ENCODE measurements around the gene NID1. TPM values are rescaled to one million over a fixed set of nuclear protein-coding genes. Genes with fewer than 3 reads are reported as not detected.
A peak's percentile ranks its signal among the peaks of the same experiment; 100 is the strongest.
"Not testable (repeated sequence)": the region's sequence is repeated elsewhere in the genome, so short reads cannot be mapped to it uniquely, and the experiment has no call there.

NID1 gene
- total RNA-seq, 2 donors from 2014 or later, result 0.12 to 0.29 TPM

- DNase-seq, result no peak
- ATAC-seq (replicated peaks in 1 of 2), result no peak
Observed at GRCh38 chr1:235990330-235990795, 74.5 kb downstream of the NID1 start.

DNA sequence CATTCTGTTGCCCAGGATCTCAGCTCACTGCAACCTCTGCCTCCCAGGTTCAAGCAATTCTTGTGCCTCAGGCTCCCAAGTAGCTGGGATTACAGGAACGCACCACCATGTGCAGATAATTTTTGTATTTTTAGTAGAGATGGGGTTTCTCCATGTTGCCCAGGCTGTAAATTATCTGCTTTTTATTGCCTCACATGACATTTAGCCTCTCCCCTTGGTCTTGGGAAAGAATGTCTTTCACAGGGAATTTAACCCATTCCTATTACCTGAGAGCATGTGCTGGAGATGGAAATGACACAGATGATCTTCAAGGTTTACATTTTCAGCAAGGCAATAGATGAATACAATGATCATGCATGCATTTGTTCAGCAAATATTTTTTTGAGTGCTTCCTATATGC lies 75.8 kb downstream of the NID1 start:
- Mint-ChIP-seq H3K36me3 (ENCODE audit: insufficient read depth in 2 of 2) (peaks cover 8% of the 10 kb centered on the region in 2 donors), H3K4me3 (no peak overlapping the region), H3K4me1 (ENCODE audit: low read depth) (no peaks in the 10 kb centered on the region), H3K27ac (no peak overlapping the region), H3K27me3 (ENCODE audit: low read depth) (peaks cover 12% of the 10 kb centered on the region), H3K9me3 (peaks cover 3 to 5% of the 10 kb centered on the region in 2 donors)
- ATAC-seq (replicated peaks in 1 of 2) (no peak), DNase-seq (no peak)

More at GRCh38 chr1:235990330-235990795, 74.5 kb downstream of the NID1 start:
- H3K27me3 Mint-ChIP-seq (ENCODE audit: low read depth), result peaks cover 12% of the 10 kb centered on the region
- peaks cover 8% of the 10 kb centered on the region in 2 donors for H3K36me3 Mint-ChIP-seq (ENCODE audit: insufficient read depth in 2 of 2)
- H3K4me3 Mint-ChIP-seq, result no peak overlapping the region
- H3K9me3 Mint-ChIP-seq, result peaks cover 3 to 5% of the 10 kb centered on the region in 2 donors
- no peak overlapping the region for H3K27ac Mint-ChIP-seq
- H3K4me1 Mint-ChIP-seq (ENCODE audit: low read depth), result no peaks in the 10 kb centered on the region

GRCh38 chr1:235986869-235987268 lies 78.0 kb downstream of the NID1 start:
- H3K27me3 Mint-ChIP-seq (ENCODE audit: low read depth), result peaks cover 12% of the 10 kb centered on the region
- peaks cover 8% of the 10 kb centered on the region in 2 donors for H3K36me3 Mint-ChIP-seq (ENCODE audit: insufficient read depth in 2 of 2)
- DNase-seq (no peak), ATAC-seq (replicated peaks in 1 of 2) (no peak)
- H3K27ac Mint-ChIP-seq, result no peak overlapping the region
- H3K4me3 Mint-ChIP-seq, result no peak overlapping the region
- H3K4me1 Mint-ChIP-seq (ENCODE audit: low read depth), result no peaks in the 10 kb centered on the region
- H3K9me3 Mint-ChIP-seq, result peaks cover 3 to 5% of the 10 kb centered on the region in 2 donors

DNA sequence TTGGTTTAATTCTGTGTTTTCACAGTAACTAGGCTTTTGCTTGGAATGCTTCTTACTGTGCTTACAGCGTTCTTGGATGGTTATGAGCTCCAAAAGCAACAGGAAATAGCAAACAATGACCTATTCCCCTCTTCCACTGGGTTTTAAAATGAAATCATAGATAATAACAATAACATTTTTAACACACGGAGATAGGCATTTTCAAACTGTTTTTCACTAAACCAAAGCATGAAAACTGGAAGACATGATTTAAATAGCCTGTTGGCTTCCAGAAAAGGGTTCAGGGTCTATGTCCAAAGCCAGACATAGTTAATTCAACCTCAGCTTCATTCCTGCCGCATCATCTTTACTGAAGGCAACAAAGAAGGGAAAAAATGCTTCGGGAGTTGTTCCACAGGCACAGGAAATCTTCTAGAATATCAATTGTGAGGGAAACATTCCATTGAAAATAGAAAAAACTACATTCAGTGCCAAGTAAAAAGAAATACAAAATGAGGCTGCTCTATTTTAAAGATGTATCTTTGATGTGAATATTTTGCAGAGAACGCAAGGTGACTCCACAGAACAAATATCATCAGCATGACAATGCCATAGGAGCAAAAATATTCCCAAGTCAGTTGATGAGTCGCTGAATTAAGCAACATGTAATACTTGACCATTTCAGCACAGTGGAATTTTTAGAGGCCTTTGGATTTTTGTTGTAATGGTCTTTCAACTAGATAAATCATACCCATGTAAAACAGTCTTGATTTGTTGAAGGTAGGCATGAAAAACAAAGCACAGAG lies 80.7 kb downstream of the NID1 start:
- Mint-ChIP-seq H3K4me1 (ENCODE audit: low read depth) (no peaks in the 10 kb centered on the region), H3K9me3 (peaks cover 2 to 3% of the 10 kb centered on the region in 2 donors), H3K27me3 (ENCODE audit: low read depth) (peaks cover 12% of the 10 kb centered on the region), H3K27ac (no peak overlapping the region), H3K36me3 (ENCODE audit: insufficient read depth in 2 of 2) (peaks cover 3 to 4% of the 10 kb centered on the region in 2 donors), H3K4me3 (no peak overlapping the region)
- ATAC-seq (replicated peaks in 1 of 2) (no peak), DNase-seq (no peak)

DNA sequence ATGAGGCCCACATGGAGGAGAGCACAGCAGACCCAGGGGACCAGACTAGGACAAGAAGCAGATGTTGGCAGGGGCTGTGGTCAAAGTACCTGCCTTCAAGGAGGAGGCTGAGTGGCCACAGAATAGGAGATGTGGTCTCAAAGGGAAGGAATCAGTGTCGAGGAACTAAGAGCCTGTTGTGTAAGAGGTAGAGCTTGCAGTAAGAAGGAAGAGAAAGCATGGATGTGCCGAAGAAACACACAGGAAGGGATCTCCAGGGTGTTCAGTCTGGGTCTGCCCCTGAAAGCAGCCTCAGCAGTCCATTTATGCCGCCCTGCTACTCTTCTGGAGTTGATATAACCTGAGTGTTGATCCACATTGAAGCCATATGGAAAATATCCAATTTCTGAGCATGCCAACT lies 83.9 kb downstream of the NID1 start:
- peaks cover 9% of the 10 kb centered on the region for H3K27me3 Mint-ChIP-seq (ENCODE audit: low read depth)
- H3K4me3 Mint-ChIP-seq, result no peak overlapping the region
- H3K9me3 Mint-ChIP-seq, result no peaks in the 10 kb centered on the region
- no peaks in the 10 kb centered on the region for H3K4me1 Mint-ChIP-seq (ENCODE audit: low read depth)
- no peaks in the 10 kb centered on the region for H3K36me3 Mint-ChIP-seq (ENCODE audit: insufficient read depth in 2 of 2)
- H3K27ac Mint-ChIP-seq, result no peak overlapping the region
- DNase-seq, result no peak
- no peak for ATAC-seq (replicated peaks in 1 of 2)

- Mint-ChIP-seq H3K27me3 (ENCODE audit: low read depth) (peaks cover 9% of the 10 kb centered on the region), H3K9me3 (no peaks in the 10 kb centered on the region), H3K4me1 (ENCODE audit: low read depth) (no peaks in the 10 kb centered on the region), H3K27ac (no peak overlapping the region), H3K4me3 (no peak overlapping the region), H3K36me3 (ENCODE audit: insufficient read depth in 2 of 2) (no peaks in the 10 kb centered on the region)
- DNase-seq, result no peak
- no peak for ATAC-seq (replicated peaks in 1 of 2)
Observed at GRCh38 chr1:235979716-235980333, 85.1 kb downstream of the NID1 start.

DNA sequence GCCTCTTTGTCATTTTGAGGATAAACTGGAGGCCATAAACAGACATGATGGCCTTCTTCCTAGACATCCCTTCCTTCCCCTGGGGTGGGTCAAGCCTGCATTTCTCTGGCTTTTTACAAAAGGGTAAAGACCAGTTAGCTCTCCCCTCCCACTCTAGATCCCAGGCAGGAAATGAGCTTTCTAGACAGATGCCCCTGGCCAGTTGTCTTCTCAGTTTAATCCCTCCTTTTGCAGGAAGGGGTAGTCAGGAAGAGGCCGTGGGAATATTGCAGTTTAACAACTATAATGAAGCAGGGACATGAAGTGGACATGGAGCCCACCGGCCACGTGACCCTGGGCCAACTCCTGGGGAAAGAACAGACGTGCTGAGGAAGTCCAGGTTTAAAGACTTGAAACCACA lies 85.7 kb downstream of the NID1 start:
- Mint-ChIP-seq H3K27me3 (ENCODE audit: low read depth) (peaks cover 9% of the 10 kb centered on the region), H3K4me3 (no peak overlapping the region)

GRCh38 chr1:235976490-235976889 lies 88.4 kb downstream of the NID1 start:
- H3K27ac Mint-ChIP-seq, result no peak overlapping the region

More for the DNA sequence above, 85.7 kb downstream of the NID1 start:
- DNase-seq (no peak), ATAC-seq (replicated peaks in 1 of 2) (no peak)
- H3K27ac Mint-ChIP-seq, result no peak overlapping the region
- H3K4me1 Mint-ChIP-seq (ENCODE audit: low read depth), result no peaks in the 10 kb centered on the region
- H3K9me3 Mint-ChIP-seq, result no peaks in the 10 kb centered on the region
- no peaks in the 10 kb centered on the region for H3K36me3 Mint-ChIP-seq (ENCODE audit: insufficient read depth in 2 of 2)

GRCh38 chr1:235974616-235975015 lies 90.3 kb downstream of the NID1 start:
- no peaks in the 10 kb centered on the region for H3K9me3 Mint-ChIP-seq
- H3K36me3 Mint-ChIP-seq (ENCODE audit: insufficient read depth in 2 of 2), result no peaks in the 10 kb centered on the region
- no peak overlapping the region for H3K4me3 Mint-ChIP-seq
- H3K27ac Mint-ChIP-seq, result no peak overlapping the region
- ATAC-seq (replicated peaks in 1 of 2) (no peak), DNase-seq (no peak)
- H3K27me3 Mint-ChIP-seq (ENCODE audit: low read depth), result peaks cover 15% of the 10 kb centered on the region
- peaks cover 16% of the 10 kb centered on the region for H3K4me1 Mint-ChIP-seq (ENCODE audit: low read depth)

More at GRCh38 chr1:235976490-235976889, 88.4 kb downstream of the NID1 start:
- DNase-seq (no peak), ATAC-seq (replicated peaks in 1 of 2) (no peak)
- Mint-ChIP-seq H3K4me1 (ENCODE audit: low read depth) (peaks cover 12% of the 10 kb centered on the region), H3K9me3 (no peaks in the 10 kb centered on the region), H3K36me3 (ENCODE audit: insufficient read depth in 2 of 2) (no peaks in the 10 kb centered on the region), H3K4me3 (no peak overlapping the region), H3K27me3 (ENCODE audit: low read depth) (peaks cover 15% of the 10 kb centered on the region)

GRCh38 chr1:235972691-235973090 lies 92.2 kb downstream of the NID1 start:
- peaks cover 16% of the 10 kb centered on the region for H3K4me1 Mint-ChIP-seq (ENCODE audit: low read depth)
- H3K9me3 Mint-ChIP-seq; DNase-seq; H3K36me3 Mint-ChIP-seq (ENCODE audit: insufficient read depth in 2 of 2); ATAC-seq (replicated peaks in 1 of 2): not testable (repeated sequence)
- peak overlapping the region; percentile 64 for H3K27ac Mint-ChIP-seq
- peaks cover 15% of the 10 kb centered on the region for H3K27me3 Mint-ChIP-seq (ENCODE audit: low read depth)
- peak overlapping the region; percentile 72 to 73 for H3K4me3 Mint-ChIP-seq

GRCh38 chr1:235972311-235972689 lies 92.6 kb downstream of the NID1 start:
- no peaks in the 10 kb centered on the region for H3K36me3 Mint-ChIP-seq (ENCODE audit: insufficient read depth in 2 of 2)
- H3K9me3 Mint-ChIP-seq, result no peaks in the 10 kb centered on the region
- DNase-seq (no peak), ATAC-seq (replicated peaks in 1 of 2) (peak; percentile 8)
- H3K27ac Mint-ChIP-seq, result peak overlapping the region; percentile 64
- peaks cover 16% of the 10 kb centered on the region for H3K4me1 Mint-ChIP-seq (ENCODE audit: low read depth)
- H3K4me3 Mint-ChIP-seq, result peak overlapping the region; percentile 72 to 73
- peaks cover 15% of the 10 kb centered on the region for H3K27me3 Mint-ChIP-seq (ENCODE audit: low read depth)

DNA sequence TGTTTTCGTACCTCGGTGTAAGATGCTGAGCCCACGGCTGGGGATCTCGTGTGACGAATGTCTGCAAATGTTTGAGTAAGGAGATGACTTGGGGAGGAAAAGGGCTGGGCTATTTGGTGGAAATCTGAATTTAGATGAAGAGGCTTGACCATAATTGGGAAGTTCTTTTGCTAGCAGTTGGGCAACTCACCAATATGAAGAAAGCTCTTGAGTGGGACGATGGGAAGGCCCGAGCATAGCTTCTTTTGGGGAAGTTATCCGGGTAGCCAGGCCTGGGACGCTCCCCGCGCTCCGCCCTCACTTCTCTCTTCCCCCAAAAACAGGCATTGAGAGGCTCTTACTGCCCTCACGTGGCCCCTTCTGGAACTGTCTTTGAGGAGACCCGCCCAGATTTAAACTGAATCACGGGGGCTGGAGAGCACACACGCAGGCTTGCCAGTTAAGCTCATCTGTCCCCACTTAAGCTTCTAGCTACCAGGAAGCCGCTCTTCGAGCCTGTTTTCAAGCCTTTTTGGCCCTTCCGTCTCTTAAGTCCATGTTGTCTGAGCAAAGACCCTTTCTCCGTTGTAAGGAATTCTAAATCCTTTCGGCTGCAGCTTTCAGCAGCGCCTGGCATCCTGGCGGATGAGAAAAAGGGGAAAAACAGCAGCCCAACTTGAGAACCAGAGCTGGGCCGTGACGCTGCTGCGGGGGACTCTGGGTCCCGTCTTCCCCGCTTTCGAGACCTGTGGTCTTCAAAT lies 93.1 kb downstream of the NID1 start:
- ATAC-seq (replicated peaks in 1 of 2), result peak; percentile 98
- Mint-ChIP-seq H3K27me3 (ENCODE audit: low read depth) (peaks cover 11% of the 10 kb centered on the region), H3K4me3 (peak overlapping the region; percentile 72 to 73), H3K9me3 (no peaks in the 10 kb centered on the region), H3K4me1 (ENCODE audit: low read depth) (peaks cover 16% of the 10 kb centered on the region), H3K36me3 (ENCODE audit: insufficient read depth in 2 of 2) (no peaks in the 10 kb centered on the region), H3K27ac (peak overlapping the region; percentile 64)
- DNase-seq, result peak; percentile 87 to 90

GRCh38 chr1:235971020-235971419 lies 93.9 kb downstream of the NID1 start:
- Mint-ChIP-seq H3K9me3 (no peaks in the 10 kb centered on the region), H3K4me1 (ENCODE audit: low read depth) (peaks cover 19% of the 10 kb centered on the region), H3K4me3 (peak overlapping the region in 1 of 2 donors; percentile 72), H3K36me3 (ENCODE audit: insufficient read depth in 2 of 2) (no peaks in the 10 kb centered on the region), H3K27me3 (ENCODE audit: low read depth) (peaks cover 6% of the 10 kb centered on the region), H3K27ac (no peak overlapping the region)
- ATAC-seq (replicated peaks in 1 of 2), result no peak
- DNase-seq, result no peak
